Measurements from ENCODE around the gene TUBGCP3. TPM values are rescaled to one million over a fixed set of nuclear protein-coding genes. Genes with fewer than 3 reads are reported as not detected.

Gene TUBGCP3
- total RNA-seq, 3 donors from 2014 or later (not counting 1 experiment from before 2014, with no cell fraction given) = 43.0 to 57.9 (median 53.6) TPM

- WGBS (ENCODE audit: insufficient coverage) = 82% methylated on average over 30 of the region's 30 CpGs
Observed at GRCh38 chr13:112453874-112454647, 133.9 kb downstream of the TUBGCP3 start.

DNA sequence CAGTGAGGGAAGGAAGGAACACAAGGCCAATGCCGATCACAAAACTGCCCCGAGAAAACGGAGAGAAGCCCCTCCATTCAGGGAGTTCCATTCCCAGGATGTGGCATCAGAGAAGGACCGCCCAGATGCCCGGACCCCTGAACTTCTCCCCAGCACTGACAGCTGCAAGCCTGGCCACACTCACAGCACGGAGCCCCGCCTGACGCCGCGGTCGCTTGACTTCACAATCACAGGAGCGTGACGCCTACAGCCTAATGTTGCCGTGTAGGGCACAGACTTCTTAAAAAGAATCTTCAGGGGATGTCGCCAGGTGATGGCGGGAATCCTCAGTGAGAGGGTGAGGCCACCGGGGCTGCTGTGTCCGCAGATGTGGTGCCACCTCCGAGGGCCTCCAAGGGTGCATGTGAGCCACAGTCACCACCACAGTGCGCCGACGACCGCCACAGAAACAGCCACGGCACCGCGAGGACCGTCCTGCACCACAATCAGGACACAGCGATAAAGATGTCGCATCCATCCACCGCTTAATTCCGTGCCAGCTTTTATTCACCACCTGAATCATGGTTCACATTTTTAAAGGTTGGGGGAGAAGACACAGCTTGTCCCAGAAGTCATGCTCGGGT lies 134.6 kb downstream of the TUBGCP3 start:
- Mint-ChIP-seq H3K27me3 (ENCODE audit: low read depth in 2 of 2) (peaks cover 0 to 7% of the 10 kb centered on the region in 2 donors), H3K4me3 (no peak overlapping the region), H3K36me3 (no peaks in the 10 kb centered on the region), H3K27ac (no peak overlapping the region), H3K4me1 (no peaks in the 10 kb centered on the region), H3K9me3 (no peaks in the 10 kb centered on the region)
- Histone ChIP-seq H3K9me3 (ENCODE audit: control insufficient read depth, insufficient read depth, low read length) (no peaks in the 10 kb centered on the region), H3K4me1 (ENCODE audit: control insufficient read depth, insufficient read depth, low read length) (no peaks in the 10 kb centered on the region), H3K27ac (ENCODE audit: low read length) (no peak overlapping the region), H3K4me3 (ENCODE audit: low read length) (no peak overlapping the region), H3K27me3 (ENCODE audit: control insufficient read depth, insufficient read depth, low read length) (no peaks in the 10 kb centered on the region), H3K36me3 (ENCODE audit: control insufficient read depth, insufficient read depth, low read length) (no peaks in the 10 kb centered on the region)
- no peak for TF ChIP-seq CTCF (IDR thresholded peaks at IDR 0.05)
- intact Hi-C loops (cut with micrococcal nuclease) = no loop called here
- DNase-seq (peak in 1 of 2 donors; percentile 9), ATAC-seq (no peak)
- 89% methylated on average over 32 of the region's 32 CpGs for WGBS (ENCODE audit: insufficient coverage)

More at GRCh38 chr13:112453874-112454647, 133.9 kb downstream of the TUBGCP3 start:
- intact Hi-C loops (cut with micrococcal nuclease) = no loop called here
- Histone ChIP-seq H3K4me3 (ENCODE audit: low read length) (no peak overlapping the region), H3K36me3 (ENCODE audit: control insufficient read depth, insufficient read depth, low read length) (no peaks in the 10 kb centered on the region), H3K27ac (ENCODE audit: low read length) (no peak overlapping the region), H3K27me3 (ENCODE audit: control insufficient read depth, insufficient read depth, low read length) (no peaks in the 10 kb centered on the region), H3K4me1 (ENCODE audit: control insufficient read depth, insufficient read depth, low read length) (no peaks in the 10 kb centered on the region), H3K9me3 (ENCODE audit: control insufficient read depth, insufficient read depth, low read length) (no peaks in the 10 kb centered on the region)
- no peaks in the 10 kb centered on the region for H3K4me1 Mint-ChIP-seq
- H3K36me3 Mint-ChIP-seq = no peaks in the 10 kb centered on the region
- peak in 1 of 2 donors; percentile 3 for DNase-seq
- H3K27me3 Mint-ChIP-seq (ENCODE audit: low read depth in 2 of 2) = peaks cover 0 to 10% of the 10 kb centered on the region in 2 donors
- H3K9me3 Mint-ChIP-seq = no peaks in the 10 kb centered on the region
- no peak overlapping the region for H3K27ac Mint-ChIP-seq
- no peak overlapping the region for H3K4me3 Mint-ChIP-seq
- no peak for TF ChIP-seq CTCF (IDR thresholded peaks at IDR 0.05)
- ATAC-seq = no peak

DNA sequence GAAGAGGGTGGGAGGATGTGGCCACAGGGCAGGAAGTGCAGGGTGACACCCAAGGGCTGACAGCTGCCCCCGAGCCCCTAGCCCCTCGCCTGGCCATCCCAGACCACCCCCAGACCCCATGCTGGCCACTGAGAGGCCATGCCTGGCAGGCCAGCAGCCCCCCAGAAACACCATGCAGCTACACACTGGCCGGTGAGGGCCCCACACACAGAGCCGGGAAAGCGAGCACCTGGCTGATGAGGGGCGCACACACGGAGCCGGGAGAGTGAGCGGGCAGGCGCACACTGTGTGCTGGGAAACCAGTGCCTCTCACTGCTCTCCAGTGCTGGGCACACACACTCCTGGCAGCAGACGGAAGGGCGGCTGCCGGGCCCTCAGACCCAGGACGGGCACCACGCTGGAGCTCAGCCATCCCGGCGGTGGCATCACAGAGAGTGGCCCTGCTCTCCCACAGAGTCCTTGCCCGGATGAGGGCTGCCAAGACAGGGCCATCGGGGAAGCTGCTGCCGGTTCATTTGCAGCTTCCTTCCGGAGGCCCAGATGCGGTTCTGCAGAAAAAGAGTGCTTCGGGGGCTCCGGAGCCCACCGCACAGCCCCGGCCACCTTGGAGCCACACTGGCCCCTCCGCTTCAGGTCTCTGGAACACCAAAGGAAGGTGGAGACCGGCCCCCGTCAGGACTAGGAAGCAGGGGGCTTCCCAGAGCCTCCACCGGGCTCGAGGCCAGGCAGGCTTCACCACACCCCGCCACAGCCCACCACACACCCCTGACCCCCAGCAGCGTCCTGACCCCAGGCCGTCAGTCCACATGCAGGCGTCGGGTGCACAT lies 135.4 kb downstream of the TUBGCP3 start:
- Histone ChIP-seq H3K9me3 (ENCODE audit: control insufficient read depth, insufficient read depth, low read length) (no peaks in the 10 kb centered on the region), H3K4me3 (ENCODE audit: low read length) (no peak overlapping the region), H3K27ac (ENCODE audit: low read length) (no peak overlapping the region), H3K27me3 (ENCODE audit: control insufficient read depth, insufficient read depth, low read length) (no peaks in the 10 kb centered on the region), H3K36me3 (ENCODE audit: control insufficient read depth, insufficient read depth, low read length) (no peaks in the 10 kb centered on the region), H3K4me1 (ENCODE audit: control insufficient read depth, insufficient read depth, low read length) (no peaks in the 10 kb centered on the region)
- H3K9me3 Mint-ChIP-seq = no peaks in the 10 kb centered on the region
- WGBS (ENCODE audit: insufficient coverage) = 85% methylated on average over 36 of the region's 36 CpGs
- TF ChIP-seq CTCF (IDR thresholded peaks at IDR 0.05) = no peak
- ATAC-seq (no peak), DNase-seq (peak in 1 of 2 donors; percentile 12)
- H3K27me3 Mint-ChIP-seq (ENCODE audit: low read depth in 2 of 2) = peaks cover 0 to 7% of the 10 kb centered on the region in 2 donors
- no peaks in the 10 kb centered on the region for H3K36me3 Mint-ChIP-seq
- H3K27ac Mint-ChIP-seq = no peak overlapping the region
- intact Hi-C loops (cut with micrococcal nuclease) = no loop called here
- no peaks in the 10 kb centered on the region for H3K4me1 Mint-ChIP-seq
- no peak overlapping the region for H3K4me3 Mint-ChIP-seq
